Caco-2 (cell line): ENCODE results near the gene SCGB1D4. TPM values are rescaled to one million over a fixed set of nuclear protein-coding genes. Genes with fewer than 3 reads are reported as not detected.

ENCODE experiments used
- BruUV-seq: library from RNA; stranded (reverse); fragments of 400-500 nt; replicated peaks from 2 replicates; lab custom pipeline; 2021; lab: Mats Ljungman, UMichigan
- CTCF ChIA-PET: fragments of 300-600 bp; sonication (Branson Sonifier 250); formaldehyde crosslinking; loops from one replicate; lab custom pipeline; 2022; ENCODE audit warnings: antibody characterized with exemption; lab: Charles Lee
- POLR2A ChIA-PET: fragments of 300-600 bp; sonication (Branson Sonifier 250); formaldehyde crosslinking; loops from one replicate; lab custom pipeline; 2022; ENCODE audit warnings: antibody characterized with exemption; lab: Charles Lee
- DNase-seq, 2 experiments: peaks; one replicate each; pipeline versions ENCODE4 v3.0.0 to v3.0.0-alpha.2; 2020 to 2022
- H3K27me3 ChIP-seq: replicated peaks from 2 replicates; pipeline ENCODE4 v1.6.0; 2011; ENCODE audit warnings: low read length; ENCODE audit not compliant: control insufficient read depth, insufficient read depth
- H3K36me3 ChIP-seq: 2 replicates; pipeline ENCODE4 v1.5.1; 2011; ENCODE audit warnings: low read length; ENCODE audit not compliant: control insufficient read depth, insufficient read depth
- H3K4me1 ChIP-seq: fragments of 250-450 bp; sonication (Bioruptor Pico); 2 replicates; pipeline ENCODE4 v1.5.1; 2020; ENCODE audit warnings: mild to moderate bottlenecking
- H3K4me3 ChIP-seq: 2 replicates; pipeline ENCODE4 v1.5.1; 2011; ENCODE audit warnings: low read depth, mild to moderate bottlenecking, control low read depth, low read length
- H3K9me3 ChIP-seq: fragments of 250-450 bp; sonication (Bioruptor Pico); 2 replicates; pipeline ENCODE4 v1.5.1; 2020; ENCODE audit warnings: mild to moderate bottlenecking, moderate library complexity
- H3K27ac Mint-ChIP-seq: one replicate; pipeline ENCODE4 v1.8.0; 2022; ENCODE audit warnings: mixed read lengths; ENCODE audit not compliant: unreplicated experiment
- H3K27me3 Mint-ChIP-seq: one replicate; pipeline ENCODE4 v1.8.0; 2022; ENCODE audit warnings: mixed read lengths; ENCODE audit not compliant: insufficient read depth, unreplicated experiment
- H3K36me3 Mint-ChIP-seq: one replicate; pipeline ENCODE4 v1.8.0; 2022; ENCODE audit warnings: mild to moderate bottlenecking, mixed read lengths; ENCODE audit not compliant: insufficient read depth, unreplicated experiment
- H3K4me1 Mint-ChIP-seq: one replicate; pipeline ENCODE4 v1.8.0; 2022; ENCODE audit warnings: low read depth, mixed read lengths; ENCODE audit not compliant: unreplicated experiment
- H3K4me3 Mint-ChIP-seq: one replicate; pipeline ENCODE4 v1.8.0; 2022; ENCODE audit warnings: mild to moderate bottlenecking, moderate library complexity, mixed read lengths; ENCODE audit not compliant: unreplicated experiment
- H3K9me3 Mint-ChIP-seq: one replicate; pipeline ENCODE4 v1.8.0; 2022; ENCODE audit warnings: mixed read lengths; ENCODE audit not compliant: unreplicated experiment
- intact Hi-C: fragments of 100-400 bp; cut with micrococcal nuclease; formaldehyde crosslinking; loops from one replicate; pipeline ENCODE4 v1.10.0; 2022; ENCODE audit not compliant: unreplicated experiment
- total RNA-seq: library from RNA; stranded (reverse); gene quantifications from 2 replicates; pipeline ENCODE4 v1.2.3, GENCODE V29; 2022
- TF ChIP-seq, protein P1 (sequence below), 2 experiments: fragments of 200-600 bp in 1 of 2; IDR thresholded peaks; 1 replicate in 1 of 2; 2 replicates in 1 of 2; pipeline versions ENCODE4 v1.5.1 to v1.8.0; 2011 to 2022; ENCODE audit warnings: antibody characterized with exemption in 1 of 2, control low read depth in 1 of 2, inconsistent platforms in 1 of 2, low read depth in 1 of 2, low read length in 1 of 2, mild to moderate bottlenecking in 1 of 2, moderate library complexity in 1 of 2; ENCODE audit not compliant: insufficient read depth in 1 of 2, severe bottlenecking in 1 of 2, unreplicated experiment in 1 of 2

Gene SCGB1D4
- total RNA-seq, 1 experiment from 2014 or later = not detected

DNA sequence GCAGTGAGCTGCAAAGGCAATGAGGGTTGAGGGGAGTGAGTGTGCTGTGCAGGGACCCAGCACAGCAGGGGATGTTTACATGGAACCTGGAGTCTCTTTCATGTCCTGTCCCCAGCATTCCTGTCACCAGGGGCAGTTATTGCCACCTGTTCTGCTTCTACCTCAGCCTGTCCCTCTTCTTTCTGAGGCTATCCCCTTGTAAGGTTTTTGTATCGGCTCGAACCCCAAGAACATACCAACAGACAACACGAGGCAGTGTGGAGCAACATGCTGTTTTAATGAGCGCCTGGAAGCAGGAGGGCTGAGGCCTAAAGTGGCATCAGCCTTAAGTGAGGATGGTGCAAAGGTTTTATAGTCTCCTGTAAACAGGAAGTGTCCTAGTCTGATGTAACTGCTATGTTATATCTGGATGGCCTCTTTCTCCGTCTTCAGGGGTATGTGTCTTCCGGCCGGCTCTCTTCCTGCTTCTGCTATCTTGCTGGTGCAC, 25.0 kb downstream of the SCGB1D4 start:
- Mint-ChIP-seq H3K27ac (no peak overlapping the region), H3K9me3 (no peaks in the 10 kb centered on the region), H3K36me3 (no peaks in the 10 kb centered on the region), H3K27me3 (peaks cover 14% of the 10 kb centered on the region), H3K4me3 (no peak overlapping the region), H3K4me1 (no peaks in the 10 kb centered on the region)
- H3K4me3 ChIP-seq = no peak overlapping the region
- CTCF ChIA-PET = no interaction called here
- no peaks in the 10 kb centered on the region; the same call in 1 of the 2 replicates for H3K27me3 ChIP-seq
- DNase-seq = no peak
- intact Hi-C loops = no loop called here
- BruUV-seq = no TSS peak
- no peaks in the 10 kb centered on the region for H3K36me3 ChIP-seq
- POLR2A ChIA-PET = no interaction called here
- no peaks in the 10 kb centered on the region for H3K4me1 ChIP-seq
- TF ChIP-seq, protein P1, sequence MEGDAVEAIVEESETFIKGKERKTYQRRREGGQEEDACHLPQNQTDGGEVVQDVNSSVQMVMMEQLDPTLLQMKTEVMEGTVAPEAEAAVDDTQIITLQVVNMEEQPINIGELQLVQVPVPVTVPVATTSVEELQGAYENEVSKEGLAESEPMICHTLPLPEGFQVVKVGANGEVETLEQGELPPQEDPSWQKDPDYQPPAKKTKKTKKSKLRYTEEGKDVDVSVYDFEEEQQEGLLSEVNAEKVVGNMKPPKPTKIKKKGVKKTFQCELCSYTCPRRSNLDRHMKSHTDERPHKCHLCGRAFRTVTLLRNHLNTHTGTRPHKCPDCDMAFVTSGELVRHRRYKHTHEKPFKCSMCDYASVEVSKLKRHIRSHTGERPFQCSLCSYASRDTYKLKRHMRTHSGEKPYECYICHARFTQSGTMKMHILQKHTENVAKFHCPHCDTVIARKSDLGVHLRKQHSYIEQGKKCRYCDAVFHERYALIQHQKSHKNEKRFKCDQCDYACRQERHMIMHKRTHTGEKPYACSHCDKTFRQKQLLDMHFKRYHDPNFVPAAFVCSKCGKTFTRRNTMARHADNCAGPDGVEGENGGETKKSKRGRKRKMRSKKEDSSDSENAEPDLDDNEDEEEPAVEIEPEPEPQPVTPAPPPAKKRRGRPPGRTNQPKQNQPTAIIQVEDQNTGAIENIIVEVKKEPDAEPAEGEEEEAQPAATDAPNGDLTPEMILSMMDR (IDR thresholded peaks at IDR 0.05; ENCODE audit: insufficient read depth in 1 of 2, low read depth in 1 of 2, low read length in 1 of 2, severe bottlenecking in 1 of 2, unreplicated experiment in 1 of 2) = no peak
- no peaks in the 10 kb centered on the region for H3K9me3 ChIP-seq

DNA sequence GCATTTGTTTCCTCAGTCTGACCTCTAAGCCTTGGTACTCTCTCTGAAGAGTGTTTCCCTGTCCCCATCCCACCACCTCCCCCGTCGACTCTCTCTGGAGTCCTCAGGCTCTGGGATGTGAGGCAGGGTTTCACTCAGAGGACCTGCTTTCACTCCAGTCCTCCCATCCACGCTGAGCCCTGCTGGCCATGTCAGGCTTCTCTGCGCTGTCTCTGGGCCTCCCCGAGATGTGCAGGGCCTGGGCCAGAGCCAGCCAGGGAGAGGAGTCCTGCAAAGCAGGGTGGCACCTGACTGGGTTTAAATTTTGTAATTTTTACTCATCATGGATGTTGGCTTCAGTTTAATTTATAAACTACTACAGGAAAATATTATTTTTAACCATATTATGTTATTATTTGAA, 25.6 kb downstream of the SCGB1D4 start:
- H3K36me3 Mint-ChIP-seq = no peaks in the 10 kb centered on the region
- Histone ChIP-seq H3K36me3 (no peaks in the 10 kb centered on the region), H3K4me1 (no peaks in the 10 kb centered on the region), H3K27me3 (no peaks in the 10 kb centered on the region; the same call in 1 of the 2 replicates), H3K9me3 (no peaks in the 10 kb centered on the region), H3K4me3 (no peak overlapping the region)
- H3K27ac Mint-ChIP-seq = no peak overlapping the region
- no peaks in the 10 kb centered on the region for H3K9me3 Mint-ChIP-seq
- ChIA-PET POLR2A (no interaction called here), CTCF (no interaction called here)
- H3K4me1 Mint-ChIP-seq = no peaks in the 10 kb centered on the region
- no peak overlapping the region for H3K4me3 Mint-ChIP-seq
- no TSS peak for BruUV-seq
- TF ChIP-seq, protein P1 (IDR thresholded peaks at IDR 0.05; ENCODE audit: insufficient read depth in 1 of 2, low read depth in 1 of 2, low read length in 1 of 2, severe bottlenecking in 1 of 2, unreplicated experiment in 1 of 2) = no peak
- intact Hi-C loops = no loop called here
- DNase-seq = no peak
- peaks cover 17% of the 10 kb centered on the region for H3K27me3 Mint-ChIP-seq

DNA sequence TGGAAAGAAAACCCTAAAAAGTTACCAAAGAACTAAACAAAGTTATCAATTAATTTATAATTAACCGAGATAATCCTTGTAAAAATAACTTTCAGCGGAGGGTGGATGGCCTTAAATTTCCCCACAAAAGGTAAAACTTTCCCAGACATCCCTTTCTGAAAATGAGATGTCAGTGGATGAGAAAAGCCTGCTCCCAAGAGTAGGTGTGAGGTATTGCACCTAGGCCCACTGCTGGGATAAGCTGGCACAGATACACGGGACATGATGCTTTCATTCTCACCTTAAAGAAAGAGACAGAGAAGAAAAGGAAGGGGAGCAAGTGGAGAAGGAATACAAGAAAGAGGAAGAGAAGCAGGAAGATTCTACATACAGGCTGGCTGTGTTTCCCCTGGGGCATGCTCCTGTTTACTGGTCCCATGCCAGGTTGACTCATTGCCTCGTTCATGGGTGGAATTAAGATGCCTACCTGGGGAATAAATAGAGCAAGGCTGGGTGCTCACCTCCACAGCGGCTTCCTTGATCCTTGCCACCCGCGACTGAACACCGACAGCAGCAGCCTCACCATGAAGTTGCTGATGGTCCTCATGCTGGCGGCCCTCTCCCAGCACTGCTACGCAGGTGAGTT, 29.1 kb downstream of the SCGB1D4 start, which contains the start of gene SCGB2A2:
TSS of gene SCGB2A2 (plus strand) at position 505 of the 625 bp plus-strand sequence. CDS start at position 564, 59 bp downstream.
- intact Hi-C loops = no loop called here
- TF ChIP-seq, protein P1 (IDR thresholded peaks at IDR 0.05; ENCODE audit: insufficient read depth in 1 of 2, low read depth in 1 of 2, low read length in 1 of 2, severe bottlenecking in 1 of 2, unreplicated experiment in 1 of 2) = peak; percentile 17 to 44
- Histone ChIP-seq H3K4me3 (no peak within 1 kb of the TSS), H3K27me3 (no peaks in the 10 kb centered on the region; the same call in 1 of the 2 replicates), H3K9me3 (no peaks in the 10 kb centered on the region), H3K36me3 (no peaks in the 10 kb centered on the region), H3K4me1 (no peaks in the 10 kb centered on the region)
- Mint-ChIP-seq H3K4me3 (no peak within 1 kb of the TSS), H3K27ac (no peak within 1 kb of the TSS), H3K4me1 (no peaks in the 10 kb centered on the region), H3K36me3 (no peaks in the 10 kb centered on the region), H3K27me3 (peaks cover 17% of the 10 kb centered on the region), H3K9me3 (no peaks in the 10 kb centered on the region)
- ChIA-PET POLR2A (no interaction called here), CTCF (interaction anchor here (1.2 kb wide), 1 partner anchor 293 kb away, joined by 3 read pairs; no protein-coding TSS in a partner anchor)
- BruUV-seq = no TSS peak
- DNase-seq = peak in 1 of 2 experiments; percentile 8
